GM12878 (cell line): ENCODE measurements around the gene CCDC200. TPM values are rescaled to one million over a fixed set of nuclear protein-coding genes. Genes with fewer than 3 reads are reported as not detected.
"Not testable (repeated sequence)": the region's sequence is repeated elsewhere in the genome, so short reads cannot be mapped to it uniquely, and the experiment has no call there.

Experiments used
- ATAC-seq: fragments of 200-7000 bp; cut with Tn5 transposase; 3 replicates; pipeline ENCODE4 v1.9.1; 2020; ENCODE audit warnings: mild to moderate bottlenecking, moderate library complexity
- BruUV-seq: library from RNA; stranded (reverse); fragments of 400-500 nt; replicated peaks from 2 replicates; lab custom pipeline; 2021; lab: Mats Ljungman, UMichigan
- CTCF ChIA-PET: fragments of 300-600 bp; sonication (Branson Sonifier 250); formaldehyde crosslinking; extraction: SDS; loops from one replicate; lab custom pipeline; 2021; ENCODE audit warnings: inconsistent platforms; lab: Yijun Ruan, JAX
- POLR2A ChIA-PET: fragments of 350-600 bp; formaldehyde crosslinking; extraction: SDS; loops from one replicate; lab custom pipeline; 2021; ENCODE audit warnings: inconsistent platforms; lab: Charles Lee
- RAD21 ChIA-PET: fragments of 300-600 bp; sonication (Branson Sonifier 250); formaldehyde crosslinking; loops from one replicate; lab custom pipeline; 2023; ENCODE audit warnings: antibody characterized with exemption; ENCODE audit not compliant: unreplicated experiment; lab: Charles Lee
- SMC1A ChIA-PET: fragments of 300-600 bp; sonication (Branson Sonifier 250); formaldehyde crosslinking; loops from one replicate; lab custom pipeline; 2023; ENCODE audit not compliant: unreplicated experiment, uncharacterized antibody; lab: Charles Lee
- DNase-seq: peaks from one replicate; pipeline ENCODE4 v3.0.0-alpha.2; 2011; ENCODE audit warnings: low read depth, low spot score
- FAIRE-seq: peaks from 3 replicates; lab custom pipeline; 2011; peaks lifted over from hg19 to GRCh38; lab: Jason Lieb, UNC
- H2AFZ ChIP-seq: 2 replicates; pipeline ENCODE4 v1.6.0; 2011; ENCODE audit warnings: low read depth, low read length, control low read depth; ENCODE audit not compliant: control insufficient read depth
- H3K27ac ChIP-seq: 2 replicates; pipeline ENCODE4 v1.5.1; 2011; ENCODE audit warnings: control low read depth; ENCODE audit not compliant: control insufficient read depth, insufficient read depth
- H3K27me3 ChIP-seq, 2 experiments: replicated peaks in 1 of 2; 2 replicates each; pipeline versions ENCODE4 v1.6.0 to v1.6.1; 2011; ENCODE audit warnings: low read length in 1 of 2; ENCODE audit not compliant: control insufficient read depth in 2 of 2, insufficient read depth in 2 of 2
- H3K36me3 ChIP-seq, 2 experiments: 2 replicates each; pipeline ENCODE4 v1.5.1; 2011; ENCODE audit warnings: low read length in 1 of 2; ENCODE audit not compliant: control insufficient read depth in 2 of 2, insufficient read depth in 2 of 2
- H3K4me1 ChIP-seq: 2 replicates; pipeline ENCODE4 v1.6.1; 2011; ENCODE audit warnings: mild to moderate bottlenecking, low read length, moderate library complexity, mixed read lengths; ENCODE audit not compliant: control insufficient read depth, insufficient read depth
- H3K4me2 ChIP-seq: 2 replicates; pipeline ENCODE4 v1.6.0; 2011; ENCODE audit warnings: control low read depth; ENCODE audit not compliant: control insufficient read depth, insufficient read depth
- H3K4me3 ChIP-seq: fragments of 200-600 bp; sonication (generic); 2 replicates; pipeline ENCODE4 v1.5.1; 2016
- H3K79me2 ChIP-seq: 2 replicates; pipeline ENCODE4 v1.6.0; 2011; ENCODE audit warnings: low read length; ENCODE audit not compliant: control insufficient read depth, insufficient read depth
- H3K9ac ChIP-seq: 2 replicates; pipeline ENCODE4 v1.8.0; 2011; ENCODE audit warnings: low read length, control low read depth, mixed read lengths; ENCODE audit not compliant: control insufficient read depth, insufficient read depth
- H3K9me3 ChIP-seq: replicated peaks from 3 replicates; pipeline ENCODE4 v1.5.1; 2011; ENCODE audit warnings: mild to moderate bottlenecking, low read length; ENCODE audit not compliant: control insufficient read depth, insufficient read depth
- H4K20me1 ChIP-seq: 2 replicates; pipeline ENCODE4 v1.6.0; 2011; ENCODE audit not compliant: control insufficient read depth, insufficient read depth
- WGBS: methylation state at CpG from one replicate; pipeline ENCODE4 v1.1.6; 2016; ENCODE audit warnings: low lambda C conversion rate; ENCODE audit not compliant: insufficient replicate concordance, insufficient coverage; ENCODE audit errors: missing lambda C conversion rate; 5-methylcytosine and 5-hydroxymethylcytosine counted together
- in situ Hi-C: fragments of 300-500 bp; cut with MboI; formaldehyde crosslinking; loops from 9 replicates; pipeline ENCODE4 v1.14.3; 2018; ENCODE audit warnings: mixed read lengths
- intact Hi-C: fragments of 100-400 bp; cut with micrococcal nuclease; formaldehyde crosslinking; loops from one replicate; pipeline ENCODE4 v1.14.2; 2022; ENCODE audit not compliant: unreplicated experiment
- polyA plus RNA-seq, 11 experiments: library from polyadenylated mRNA; depleted of rRNA in 4 of 11; unstranded in 6 of 11; stranded (reverse) in 5 of 11; fragments of >200 nt; fragmentation: Nextera tagmentation in 4 of 11; fragmentation: Illumina TruSeq in 1 of 11; extraction: Ambion mirVana in 4 of 11; extraction: Trizol in 1 of 11; gene quantifications; 1 replicate in 1 of 11; 2 replicates in 10 of 11; pipeline versions ENCODE4 v1.2.1 to v1.2.3, GENCODE V29; 2011 to 2016; ENCODE audit warnings: inconsistent platforms in 2 of 11, missing spikeins in 2 of 11, low read depth in 1 of 11
- total RNA-seq, 4 experiments: library from RNA; depleted of rRNA in 3 of 4; stranded (reverse); fragments of >200 nt in 3 of 4; fragmentation: Illumina TruSeq in 1 of 4; extraction: Trizol in 1 of 4; gene quantifications; 2 replicates each; pipeline versions ENCODE4 v1.2.1 to v1.2.3, GENCODE V29; 2013 to 2021

The CCDC200 gene
- total and polyA plus RNA-seq, 10 of the 15 experiments (the other 5 are each of a cell fraction or from before 2014, with no cell fraction given): 0.46 to 3.9 (median 2.7) TPM; not detected in 6

- H3K4me3 ChIP-seq, H3K9ac ChIP-seq, intact Hi-C loops, CTCF ChIA-PET, H4K20me1 ChIP-seq, BruUV-seq, RAD21 ChIA-PET, H3K79me2 ChIP-seq, SMC1A ChIA-PET, H3K27ac ChIP-seq, H3K4me1 ChIP-seq, POLR2A ChIA-PET, in situ Hi-C loops, H3K9me3 ChIP-seq, H2AFZ ChIP-seq, ATAC-seq, H3K27me3 ChIP-seq, FAIRE-seq, H3K4me2 ChIP-seq, DNase-seq, H3K36me3 ChIP-seq: not testable (repeated sequence)
- no CpG with 5 or more reads among the region's 34 CpGs for WGBS
Measured at GRCh38 chr17:43240596-43241352, 12.4 kb upstream of the CCDC200 start.

GRCh38 chr17:43239597-43239996 is 11.2 kb upstream of the CCDC200 start:
- ATAC-seq, H3K4me1 ChIP-seq, intact Hi-C loops, H2AFZ ChIP-seq, H3K9me3 ChIP-seq, in situ Hi-C loops, RAD21 ChIA-PET, SMC1A ChIA-PET, H3K4me2 ChIP-seq, POLR2A ChIA-PET, H3K27me3 ChIP-seq, H4K20me1 ChIP-seq, H3K4me3 ChIP-seq, CTCF ChIA-PET, H3K79me2 ChIP-seq, H3K36me3 ChIP-seq, H3K27ac ChIP-seq, DNase-seq, BruUV-seq, FAIRE-seq, H3K9ac ChIP-seq: not testable (repeated sequence)
- no CpG with 5 or more reads among the region's 26 CpGs for WGBS

- in situ Hi-C loops, H3K9me3 ChIP-seq, H2AFZ ChIP-seq, ATAC-seq, H3K27ac ChIP-seq, POLR2A ChIA-PET, H3K27me3 ChIP-seq, RAD21 ChIA-PET, BruUV-seq, H3K9ac ChIP-seq, FAIRE-seq, H3K4me1 ChIP-seq, H3K36me3 ChIP-seq, CTCF ChIA-PET, H3K4me3 ChIP-seq, DNase-seq, SMC1A ChIA-PET, H4K20me1 ChIP-seq, H3K79me2 ChIP-seq, H3K4me2 ChIP-seq, intact Hi-C loops: not testable (repeated sequence)
- no CpG with 5 or more reads among the region's 31 CpGs for WGBS
Measured at GRCh38 chr17:43233877-43234276, 5.5 kb upstream of the CCDC200 start, which contains the start of gene RNU2-1. RNU2-1 (minus strand) TSS chr17:43233977.

- RAD21 ChIA-PET, FAIRE-seq, H4K20me1 ChIP-seq, DNase-seq, POLR2A ChIA-PET, H3K27me3 ChIP-seq, H3K9me3 ChIP-seq, H3K9ac ChIP-seq, CTCF ChIA-PET, H2AFZ ChIP-seq, H3K4me3 ChIP-seq, H3K4me1 ChIP-seq, H3K4me2 ChIP-seq, H3K79me2 ChIP-seq, H3K36me3 ChIP-seq, ATAC-seq, in situ Hi-C loops, H3K27ac ChIP-seq, intact Hi-C loops, SMC1A ChIA-PET, BruUV-seq: not testable (repeated sequence)
- 0% methylated on average over 3 of the region's 15 CpGs for WGBS
Measured at GRCh38 chr17:43233263-43233662, 4.8 kb upstream of the CCDC200 start.
